ENCODE measurements around the gene NRN1L. TPM values are rescaled to one million over a fixed set of nuclear protein-coding genes. Genes with fewer than 3 reads are reported as not detected.

NRN1L gene
- total RNA-seq, 1 experiment from 2014 or later, result not detected

DNA sequence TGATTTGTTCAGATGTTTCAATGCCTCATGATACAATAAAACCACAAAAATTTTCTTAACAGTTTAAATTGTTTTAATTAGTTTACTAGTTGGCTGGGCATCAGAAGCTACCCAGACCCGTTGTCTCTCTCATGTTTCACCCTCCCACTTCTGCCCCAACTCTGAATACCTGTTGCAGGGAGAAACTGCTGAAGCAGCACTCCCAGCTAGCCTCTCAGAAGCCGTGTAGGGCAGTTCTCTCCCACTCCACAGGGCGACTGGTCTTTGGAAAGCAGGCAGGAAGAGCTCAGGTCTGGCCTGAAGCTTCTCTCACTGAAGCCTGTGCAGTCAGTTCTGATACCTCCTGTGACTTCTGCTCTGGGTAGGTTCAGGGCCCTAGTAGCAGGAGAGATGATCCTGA lies 13.4 kb upstream of the NRN1L start:
- Histone ChIP-seq H3K27ac (no peak overlapping the region), H3K9me3 (replicated peaks) (no peaks in the 10 kb centered on the region), H3K27me3 (no peaks in the 10 kb centered on the region), H3K36me3 (peaks cover 4% of the 10 kb centered on the region), H3K4me1 (no peaks in the 10 kb centered on the region), H3K4me3 (no peak overlapping the region)
- DNase-seq, result no peak

DNA sequence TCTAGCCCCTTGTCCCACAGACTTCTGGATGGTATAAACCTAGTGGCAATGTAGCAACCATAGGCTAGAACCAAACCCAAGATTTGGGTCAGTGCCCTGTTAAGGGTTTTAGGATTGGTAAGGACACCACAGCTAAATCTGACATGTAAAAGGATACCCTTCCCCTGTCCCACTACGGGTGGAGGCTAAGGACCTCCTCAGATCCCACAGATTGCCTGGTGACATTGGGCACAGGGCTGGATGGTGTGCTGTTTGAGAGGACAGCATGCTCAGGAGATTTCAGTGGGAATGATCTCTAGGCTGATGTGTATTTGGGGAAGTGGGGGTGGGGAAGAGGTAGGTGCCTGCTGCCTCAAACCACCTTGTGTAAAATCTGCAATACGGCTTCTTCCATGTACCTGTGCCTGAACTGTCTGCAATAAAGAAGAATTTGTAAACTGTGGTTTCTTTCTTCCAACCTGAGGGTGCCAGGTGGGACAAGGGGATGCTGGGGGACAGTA lies 12.5 kb upstream of the NRN1L start:
- H3K4me1 ChIP-seq, result no peaks in the 10 kb centered on the region
- DNase-seq, result no peak
- no peaks in the 10 kb centered on the region for H3K9me3 ChIP-seq (replicated peaks)
- H3K4me3 ChIP-seq, result peak overlapping the region; percentile 97; the same call in 1 of the 2 replicates
- no peak overlapping the region for H3K27ac ChIP-seq
- H3K27me3 ChIP-seq, result no peaks in the 10 kb centered on the region
- peaks cover 4% of the 10 kb centered on the region for H3K36me3 ChIP-seq

DNA sequence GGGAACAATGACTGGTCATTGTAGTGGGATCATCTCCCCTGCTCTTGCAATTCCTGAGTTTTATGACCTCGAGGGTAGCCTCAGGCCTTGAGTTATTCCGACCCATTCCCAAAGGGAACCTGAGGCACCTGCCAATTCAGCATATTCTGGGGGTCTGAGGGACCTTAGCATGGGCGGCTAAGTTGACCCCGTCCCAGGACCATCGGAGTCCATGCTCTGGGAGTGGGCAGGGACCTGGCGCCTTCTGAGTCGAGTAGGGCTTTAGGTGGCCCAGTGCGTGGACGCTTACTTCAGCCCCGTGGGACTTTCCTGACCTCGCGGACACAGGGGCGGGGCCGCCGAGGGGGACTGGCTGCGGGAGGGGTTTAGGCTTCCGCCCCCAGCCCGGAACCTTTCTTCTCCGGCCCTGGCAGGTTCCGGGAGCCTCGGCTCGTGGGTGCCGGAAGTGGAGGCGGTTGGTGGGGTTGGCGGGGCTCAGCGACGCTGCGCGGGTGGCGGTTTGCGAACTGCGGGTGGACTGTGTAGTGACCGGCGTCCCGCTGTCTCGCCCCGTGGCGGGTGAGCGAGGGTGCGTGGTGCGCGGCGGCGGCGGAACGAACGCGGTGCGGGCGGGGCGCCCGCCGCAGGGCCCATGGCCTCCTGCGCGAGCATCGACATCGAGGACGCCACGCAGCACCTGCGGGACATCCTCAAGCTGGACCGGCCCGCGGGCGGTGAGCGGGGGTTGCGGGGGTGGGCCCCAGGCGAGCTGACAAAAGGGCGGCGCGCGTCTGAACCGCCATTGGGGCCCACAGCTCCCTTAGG lies 11.9 kb upstream of the NRN1L start, which contains the start of gene EDC4:
Gene EDC4, plus strand, starts transcription at position 422 of the 804 bp plus-strand sequence. Its CDS starts 210 bp downstream, at position 632.
- Histone ChIP-seq H3K27me3 (no peaks in the 10 kb centered on the region), H3K4me3 (peak within 1 kb of the TSS; percentile 97), H3K9me3 (replicated peaks) (no peaks in the 10 kb centered on the region), H3K4me1 (no peaks in the 10 kb centered on the region), H3K27ac (peak within 1 kb of the TSS; percentile 55), H3K36me3 (peaks cover 4% of the 10 kb centered on the region)
- peak; percentile 72 to 77 for DNase-seq

DNA sequence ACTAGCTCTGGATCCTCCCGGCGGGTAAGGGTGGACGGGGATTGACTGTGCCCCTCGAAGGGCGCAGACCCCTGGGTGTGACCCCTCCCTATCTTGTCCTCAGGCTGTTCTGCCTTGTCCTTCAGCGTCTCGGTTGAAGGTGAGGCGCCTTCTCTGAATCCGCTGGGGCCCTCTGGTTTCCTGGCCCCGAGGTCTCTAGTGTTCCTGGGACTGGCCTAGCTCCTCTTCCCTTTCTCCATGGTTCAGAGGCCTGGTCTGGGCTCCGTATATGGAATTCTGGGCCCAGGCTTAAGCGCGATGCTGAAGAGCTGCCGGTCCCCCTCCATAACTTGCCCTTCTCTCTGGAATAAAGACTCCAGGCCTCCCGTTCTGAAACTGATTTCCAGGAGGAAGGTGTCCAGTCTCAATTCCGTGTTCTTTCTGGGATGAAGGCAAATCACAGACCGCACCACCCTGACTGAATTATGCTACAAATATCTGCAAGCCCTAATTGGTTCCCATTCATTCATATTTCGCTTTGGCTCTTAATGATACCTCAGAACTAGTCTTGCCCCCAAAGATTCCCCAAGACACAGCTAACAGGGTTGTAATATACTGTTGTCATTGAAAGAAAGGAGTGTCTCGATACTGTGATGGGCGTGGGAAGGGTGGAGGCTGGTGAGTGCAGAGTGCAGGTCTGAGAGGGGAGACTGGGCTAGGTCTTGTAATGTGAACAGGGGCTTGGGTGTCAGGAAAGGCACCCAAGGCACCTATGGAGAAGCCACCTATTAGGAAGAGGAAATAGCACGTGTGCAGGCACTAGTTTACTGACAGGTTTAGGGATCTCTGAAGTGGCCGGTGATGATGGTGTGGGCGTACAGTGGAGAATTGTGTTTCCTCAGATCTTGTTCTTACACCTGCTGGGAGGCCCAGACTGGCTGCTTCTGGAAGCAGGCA lies 11.0 kb upstream of the NRN1L start:
- Histone ChIP-seq H3K9me3 (replicated peaks) (no peaks in the 10 kb centered on the region), H3K4me3 (peak overlapping the region; percentile 97), H3K36me3 (peaks cover 7% of the 10 kb centered on the region), H3K4me1 (no peaks in the 10 kb centered on the region), H3K27me3 (no peaks in the 10 kb centered on the region), H3K27ac (peak overlapping the region; percentile 55)
- DNase-seq, result no peak

DNA sequence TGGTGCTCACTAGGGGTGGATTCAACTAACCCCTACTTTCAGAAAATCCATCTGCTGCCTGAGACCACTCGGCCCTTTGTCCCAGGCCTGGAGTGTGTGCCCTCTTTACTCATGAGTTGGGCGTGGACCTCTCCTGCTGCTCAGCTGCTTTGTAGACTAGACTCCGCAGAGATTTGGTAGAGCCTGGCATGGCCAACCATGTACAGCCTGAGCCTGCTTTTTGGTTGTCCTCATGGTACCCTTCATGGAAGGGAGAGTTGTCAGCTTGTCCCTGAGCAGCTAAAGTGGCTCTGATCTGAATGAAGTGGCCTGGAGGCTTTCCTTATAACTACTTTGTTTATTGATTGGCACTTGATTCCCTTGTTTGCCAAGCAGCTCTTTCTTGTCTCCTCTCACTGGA lies 10.3 kb upstream of the NRN1L start:
- Histone ChIP-seq H3K27ac (no peak overlapping the region), H3K4me1 (no peaks in the 10 kb centered on the region), H3K36me3 (peaks cover 7% of the 10 kb centered on the region), H3K4me3 (no peak overlapping the region), H3K9me3 (replicated peaks) (no peaks in the 10 kb centered on the region), H3K27me3 (no peaks in the 10 kb centered on the region)
- no peak for DNase-seq

DNA sequence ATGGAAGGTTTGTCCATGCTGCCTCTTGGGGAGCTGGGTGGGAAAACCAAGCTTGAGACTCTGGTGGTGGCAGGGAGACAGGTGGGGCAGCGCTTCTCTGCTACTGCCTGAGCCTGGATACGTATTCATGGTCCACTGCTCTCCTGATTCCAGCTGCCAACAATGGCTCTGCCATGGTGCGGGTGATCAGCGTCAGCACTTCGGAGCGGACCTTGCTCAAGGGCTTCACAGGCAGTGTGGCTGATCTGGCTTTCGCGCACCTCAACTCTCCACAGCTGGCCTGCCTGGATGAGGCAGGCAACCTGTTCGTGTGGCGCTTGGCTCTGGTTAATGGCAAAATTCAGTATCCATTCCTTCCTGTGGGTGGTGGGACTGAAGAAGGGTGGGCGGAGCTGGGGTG lies 7.6 kb upstream of the NRN1L start:
- no peak overlapping the region for H3K4me3 ChIP-seq
- peaks cover 2% of the 10 kb centered on the region; the same call in 1 of the 2 replicates for H3K4me1 ChIP-seq
- no peak overlapping the region for H3K27ac ChIP-seq
- no peaks in the 10 kb centered on the region for H3K9me3 ChIP-seq (replicated peaks)
- peaks cover 9% of the 10 kb centered on the region; the same call in 1 of the 2 replicates for H3K36me3 ChIP-seq
- no peak for DNase-seq
- H3K27me3 ChIP-seq, result no peaks in the 10 kb centered on the region

DNA sequence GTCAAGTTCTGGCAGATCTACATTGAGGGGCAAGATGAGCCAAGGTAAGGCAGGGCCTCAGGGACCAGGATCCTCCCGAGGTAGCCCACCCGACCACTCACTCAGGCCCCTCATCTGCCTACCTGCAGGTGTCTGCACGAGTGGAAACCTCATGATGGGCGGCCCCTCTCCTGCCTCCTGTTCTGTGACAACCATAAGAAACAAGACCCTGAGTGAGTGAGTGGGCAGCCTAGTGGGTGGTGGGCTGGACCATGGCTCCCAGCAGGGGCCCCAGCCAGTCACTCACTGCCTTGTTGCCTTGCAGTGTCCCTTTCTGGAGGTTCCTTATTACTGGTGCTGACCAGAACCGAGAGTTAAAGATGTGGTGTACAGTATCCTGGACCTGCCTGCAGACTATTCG lies 6.5 kb upstream of the NRN1L start:
- H3K27me3 ChIP-seq, result no peaks in the 10 kb centered on the region
- H3K36me3 ChIP-seq, result peaks cover 10% of the 10 kb centered on the region; the same call in 1 of the 2 replicates
- H3K4me3 ChIP-seq, result no peak overlapping the region
- no peaks in the 10 kb centered on the region for H3K9me3 ChIP-seq (replicated peaks)
- H3K4me1 ChIP-seq, result peaks cover 4% of the 10 kb centered on the region; the same call in 1 of the 2 replicates
- DNase-seq, result no peak
- no peak overlapping the region for H3K27ac ChIP-seq

DNA sequence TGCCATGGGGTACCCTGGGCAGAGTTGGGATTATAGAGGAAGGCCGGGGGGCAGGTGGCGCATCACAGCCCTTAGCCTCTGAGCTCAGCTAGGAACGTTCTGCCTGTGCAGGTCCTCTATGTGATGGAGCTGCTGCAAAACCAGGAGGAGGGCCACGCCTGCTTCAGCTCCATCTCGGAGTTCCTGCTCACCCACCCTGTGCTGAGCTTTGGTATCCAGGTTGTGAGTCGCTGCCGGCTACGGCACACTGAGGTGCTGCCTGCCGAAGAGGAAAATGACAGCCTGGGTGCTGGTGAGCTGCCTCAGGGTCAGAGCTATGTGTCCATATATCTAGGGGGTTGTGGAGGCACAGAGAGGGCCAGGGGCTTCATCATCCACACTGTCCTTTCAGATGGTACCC lies 5.8 kb upstream of the NRN1L start:
- Histone ChIP-seq H3K4me3 (no peak overlapping the region), H3K36me3 (peaks cover 14% of the 10 kb centered on the region), H3K27ac (no peak overlapping the region), H3K9me3 (replicated peaks) (no peaks in the 10 kb centered on the region), H3K27me3 (no peaks in the 10 kb centered on the region), H3K4me1 (peaks cover 4% of the 10 kb centered on the region; the same call in 1 of the 2 replicates)
- no peak for DNase-seq

DNA sequence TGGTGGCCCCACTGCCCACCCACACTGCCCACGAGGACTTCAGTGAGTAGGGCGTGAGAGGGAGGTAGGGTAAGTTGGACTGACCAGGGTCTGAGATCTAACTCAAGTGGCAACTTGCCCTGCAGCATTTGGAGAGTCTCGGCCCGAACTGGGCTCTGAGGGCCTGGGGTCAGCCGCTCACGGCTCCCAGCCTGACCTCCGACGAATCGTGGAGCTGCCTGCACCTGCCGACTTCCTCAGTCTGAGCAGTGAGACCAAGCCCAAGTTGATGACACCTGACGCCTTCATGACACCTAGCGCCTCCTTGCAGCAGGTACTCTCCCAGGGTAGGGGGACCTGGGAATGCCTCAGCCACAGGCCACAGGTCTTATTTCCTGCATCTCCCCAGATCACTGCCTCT lies 5.2 kb upstream of the NRN1L start:
- no peak overlapping the region for H3K4me3 ChIP-seq
- H3K27ac ChIP-seq, result no peak overlapping the region
- no peak for DNase-seq
- H3K9me3 ChIP-seq (replicated peaks), result no peaks in the 10 kb centered on the region
- peaks cover 4% of the 10 kb centered on the region; the same call in 1 of the 2 replicates for H3K4me1 ChIP-seq
- no peaks in the 10 kb centered on the region for H3K27me3 ChIP-seq
- peaks cover 17% of the 10 kb centered on the region for H3K36me3 ChIP-seq

DNA sequence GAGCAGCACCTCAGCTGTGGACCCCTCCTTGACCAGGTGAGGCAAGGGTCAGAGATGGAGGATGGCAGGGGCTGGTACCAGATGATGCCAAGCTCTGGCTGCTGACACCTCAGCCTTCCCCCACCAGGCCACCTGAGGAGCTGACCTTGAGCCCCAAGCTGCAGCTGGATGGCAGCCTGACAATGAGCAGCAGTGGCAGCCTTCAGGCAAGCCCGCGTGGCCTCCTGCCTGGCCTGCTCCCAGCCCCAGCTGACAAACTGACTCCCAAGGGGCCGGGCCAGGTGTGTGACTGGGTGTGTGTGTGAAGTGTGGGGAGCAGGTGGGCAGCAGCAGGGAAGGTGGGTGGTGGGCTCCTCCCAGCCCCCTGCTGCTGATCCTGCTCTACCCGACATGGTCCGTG lies 4.7 kb upstream of the NRN1L start:
- Histone ChIP-seq H3K27ac (no peak overlapping the region), H3K4me1 (peaks cover 4% of the 10 kb centered on the region; the same call in 1 of the 2 replicates), H3K36me3 (peaks cover 17% of the 10 kb centered on the region), H3K9me3 (replicated peaks) (no peaks in the 10 kb centered on the region), H3K4me3 (no peak overlapping the region), H3K27me3 (no peaks in the 10 kb centered on the region)
- DNase-seq, result no peak

DNA sequence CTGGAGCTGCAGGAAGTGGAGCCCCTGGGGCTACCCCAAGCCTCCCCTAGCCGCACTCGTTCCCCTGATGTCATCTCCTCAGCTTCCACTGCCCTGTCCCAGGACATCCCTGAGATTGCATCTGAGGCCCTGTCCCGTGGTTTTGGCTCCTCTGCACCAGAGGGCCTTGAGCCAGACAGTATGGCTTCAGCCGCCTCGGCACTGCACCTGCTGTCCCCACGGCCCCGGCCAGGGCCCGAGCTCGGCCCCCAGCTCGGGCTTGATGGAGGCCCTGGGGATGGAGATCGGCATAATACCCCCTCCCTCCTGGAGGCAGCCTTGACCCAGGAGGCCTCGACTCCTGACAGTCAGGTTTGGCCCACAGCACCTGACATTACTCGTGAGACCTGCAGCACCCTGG lies 4.1 kb upstream of the NRN1L start:
- Histone ChIP-seq H3K4me1 (peaks cover 4% of the 10 kb centered on the region; the same call in 1 of the 2 replicates), H3K27me3 (no peaks in the 10 kb centered on the region), H3K9me3 (replicated peaks) (no peaks in the 10 kb centered on the region), H3K36me3 (peaks cover 17% of the 10 kb centered on the region), H3K4me3 (no peak overlapping the region), H3K27ac (no peak overlapping the region)
- no peak for DNase-seq

DNA sequence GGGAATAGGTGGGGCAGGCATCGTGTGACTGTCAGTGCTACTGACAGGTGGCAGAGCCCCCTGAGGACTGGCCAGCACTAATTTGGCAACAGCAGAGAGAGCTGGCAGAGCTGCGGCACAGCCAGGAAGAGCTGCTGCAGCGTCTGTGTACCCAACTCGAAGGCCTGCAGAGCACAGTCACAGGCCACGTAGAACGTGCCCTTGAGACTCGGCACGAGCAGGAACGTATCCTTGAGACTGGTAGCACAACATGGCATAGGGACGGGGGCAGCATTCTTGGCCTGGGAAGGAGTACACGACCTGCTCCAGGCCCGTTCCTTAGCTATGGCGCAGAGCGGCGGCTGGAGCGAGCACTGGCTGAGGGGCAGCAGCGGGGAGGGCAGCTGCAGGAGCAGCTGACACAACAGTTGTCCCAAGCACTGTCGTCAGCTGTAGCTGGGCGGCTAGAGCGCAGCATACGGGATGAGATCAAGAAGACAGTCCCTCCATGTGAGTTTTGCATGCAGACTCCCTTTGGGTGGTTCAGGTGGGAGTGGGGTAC lies 3.0 kb upstream of the NRN1L start:
- Histone ChIP-seq H3K9me3 (replicated peaks) (no peaks in the 10 kb centered on the region), H3K4me3 (no peak overlapping the region), H3K4me1 (peaks cover 4% of the 10 kb centered on the region; the same call in 1 of the 2 replicates), H3K36me3 (peaks cover 17% of the 10 kb centered on the region), H3K27me3 (no peaks in the 10 kb centered on the region), H3K27ac (peak overlapping the region; percentile 91)
- DNase-seq, result peak; percentile 33 to 46

DNA sequence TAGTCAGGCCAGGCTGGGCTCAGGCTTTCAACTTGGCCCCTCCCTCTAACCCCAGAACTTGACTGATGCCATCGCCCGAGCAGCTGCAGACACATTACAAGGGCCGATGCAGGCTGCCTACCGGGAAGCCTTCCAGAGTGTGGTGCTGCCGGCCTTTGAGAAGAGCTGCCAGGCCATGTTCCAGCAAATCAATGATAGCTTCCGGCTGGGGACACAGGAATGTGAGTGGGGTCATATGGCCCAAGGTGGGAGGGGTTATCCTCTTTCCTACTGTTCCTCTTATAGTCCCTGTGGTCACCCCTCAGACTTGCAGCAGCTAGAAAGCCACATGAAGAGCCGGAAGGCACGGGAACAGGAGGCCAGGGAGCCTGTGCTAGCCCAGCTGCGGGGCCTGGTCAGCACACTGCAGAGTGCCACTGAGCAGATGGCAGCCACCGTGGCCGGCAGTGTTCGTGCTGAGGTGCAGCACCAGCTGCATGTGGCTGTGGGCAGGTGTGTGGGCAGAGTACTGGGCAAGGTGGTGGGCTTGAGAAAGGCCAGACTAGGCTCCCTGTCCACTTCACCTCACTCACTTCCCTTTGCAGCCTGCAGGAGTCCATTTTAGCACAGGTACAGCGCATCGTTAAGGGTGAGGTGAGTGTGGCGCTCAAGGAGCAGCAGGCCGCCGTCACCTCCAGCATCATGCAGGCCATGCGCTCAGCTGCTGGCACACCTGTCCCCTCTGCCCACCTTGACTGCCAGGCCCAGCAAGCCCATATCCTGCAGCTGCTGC lies 2.1 kb upstream of the NRN1L start:
- H3K9me3 ChIP-seq (replicated peaks), result no peaks in the 10 kb centered on the region
- H3K4me3 ChIP-seq, result no peak overlapping the region
- no peaks in the 10 kb centered on the region for H3K27me3 ChIP-seq
- peak; percentile 49 to 60 for DNase-seq
- H3K36me3 ChIP-seq, result peaks cover 17% of the 10 kb centered on the region
- H3K4me1 ChIP-seq, result peaks cover 4% of the 10 kb centered on the region; the same call in 1 of the 2 replicates
- H3K27ac ChIP-seq, result peak overlapping the region; percentile 91
